PC-3 (cell line): Measurements from ENCODE around the gene SGSH.

Source experiments
- CTCF ChIP-seq: fragments of 300-600 bp; sonication (generic); conservative IDR thresholded peaks from 2 replicates; pipeline ENCODE4 v1.5.1; 2017; ENCODE audit warnings: antibody characterized with exemption, low read depth, mild to moderate bottlenecking, low read length
- EZH2 ChIP-seq: fragments of 300-600 bp; sonication (generic); IDR thresholded peaks from one replicate; pipeline ENCODE4 v1.6.1; 2017; ENCODE audit warnings: antibody characterized with exemption, mild to moderate bottlenecking, low read length; ENCODE audit not compliant: unreplicated experiment
- EZH2phosphoT487 ChIP-seq: fragments of 300-600 bp; sonication (generic); IDR thresholded peaks from 2 replicates; pipeline ENCODE4 v1.6.1; 2018; ENCODE audit warnings: mild to moderate bottlenecking, antibody characterized with exemption, low read length, borderline replicate concordance

- TF ChIP-seq CTCF (no peak), EZH2 (no peak), EZH2phosphoT487 (no peak)
Measured at GRCh38 chr17:80201446-80201845, 18.7 kb downstream of the SGSH start.
